ENCODE data around the gene TEDDM1.
"Not testable (repeated sequence)": the region's sequence is repeated elsewhere in the genome, so short reads cannot be mapped to it uniquely, and the experiment has no call there.

The TEDDM1 gene

GRCh38 chr1:182400567-182400966 lies at the start of gene TEDDM1:
TEDDM1 (minus strand) TSS chr1:182400667; CDS start chr1:182400485, 182 bp downstream.
- DNase-seq (ENCODE audit: low read depth) = no peak

- DNase-seq (ENCODE audit: low read depth) = no peak
Measured at GRCh38 chr1:182450087-182450486, 49.6 kb upstream of the TEDDM1 start, which contains the start of gene RGSL1. RGSL1 (plus strand) TSS chr1:182450146; CDS start chr1:182450166, 20 bp downstream.

GRCh38 chr1:182447660-182448059 lies 47.2 kb upstream of the TEDDM1 start:
- no peak for DNase-seq (ENCODE audit: low read depth)

GRCh38 chr1:182447124-182447523 lies 46.7 kb upstream of the TEDDM1 start:
- not testable (repeated sequence) for DNase-seq (ENCODE audit: low read depth)

- DNase-seq (ENCODE audit: low read depth) = no peak
Measured at GRCh38 chr1:182446033-182446669, 45.7 kb upstream of the TEDDM1 start.

GRCh38 chr1:182444497-182444896 lies 44.0 kb upstream of the TEDDM1 start:
- no peak for DNase-seq (ENCODE audit: low read depth)

GRCh38 chr1:182442333-182442732 lies 41.9 kb upstream of the TEDDM1 start:
- DNase-seq (ENCODE audit: low read depth) = no peak

GRCh38 chr1:182441719-182442118 lies 41.3 kb upstream of the TEDDM1 start:
- no peak for DNase-seq (ENCODE audit: low read depth)

GRCh38 chr1:182438326-182438725 lies 37.9 kb upstream of the TEDDM1 start:
- DNase-seq (ENCODE audit: low read depth) = no peak

GRCh38 chr1:182433580-182433979 lies 33.1 kb upstream of the TEDDM1 start:
- DNase-seq (ENCODE audit: low read depth) = no peak

- no peak for DNase-seq (ENCODE audit: low read depth)
Measured at GRCh38 chr1:182431278-182431677, 30.8 kb upstream of the TEDDM1 start.

GRCh38 chr1:182430263-182431068 lies 30.0 kb upstream of the TEDDM1 start:
- no peak for DNase-seq (ENCODE audit: low read depth)

GRCh38 chr1:182428043-182428442 lies 27.6 kb upstream of the TEDDM1 start:
- DNase-seq (ENCODE audit: low read depth) = no peak

- DNase-seq (ENCODE audit: low read depth) = no peak
Measured at GRCh38 chr1:182426442-182427430, 26.3 kb upstream of the TEDDM1 start.

GRCh38 chr1:182415789-182416188 lies 15.3 kb upstream of the TEDDM1 start:
- DNase-seq (ENCODE audit: low read depth) = no peak

GRCh38 chr1:182413969-182414368 lies 13.5 kb upstream of the TEDDM1 start:
- no peak for DNase-seq (ENCODE audit: low read depth)

- DNase-seq (ENCODE audit: low read depth) = no peak
Measured at GRCh38 chr1:182413486-182413885, 13.0 kb upstream of the TEDDM1 start.

GRCh38 chr1:182410620-182411273 lies 10.3 kb upstream of the TEDDM1 start:
- no peak for DNase-seq (ENCODE audit: low read depth)

- no peak for DNase-seq (ENCODE audit: low read depth)
Measured at GRCh38 chr1:182410138-182410537, 9.7 kb upstream of the TEDDM1 start.

GRCh38 chr1:182408435-182409075 lies 8.1 kb upstream of the TEDDM1 start:
- no peak for DNase-seq (ENCODE audit: low read depth)

- no peak for DNase-seq (ENCODE audit: low read depth)
Measured at GRCh38 chr1:182407724-182408123, 7.3 kb upstream of the TEDDM1 start.
